ENCODE results near the gene SYCP2L.

SYCP2L gene

DNA sequence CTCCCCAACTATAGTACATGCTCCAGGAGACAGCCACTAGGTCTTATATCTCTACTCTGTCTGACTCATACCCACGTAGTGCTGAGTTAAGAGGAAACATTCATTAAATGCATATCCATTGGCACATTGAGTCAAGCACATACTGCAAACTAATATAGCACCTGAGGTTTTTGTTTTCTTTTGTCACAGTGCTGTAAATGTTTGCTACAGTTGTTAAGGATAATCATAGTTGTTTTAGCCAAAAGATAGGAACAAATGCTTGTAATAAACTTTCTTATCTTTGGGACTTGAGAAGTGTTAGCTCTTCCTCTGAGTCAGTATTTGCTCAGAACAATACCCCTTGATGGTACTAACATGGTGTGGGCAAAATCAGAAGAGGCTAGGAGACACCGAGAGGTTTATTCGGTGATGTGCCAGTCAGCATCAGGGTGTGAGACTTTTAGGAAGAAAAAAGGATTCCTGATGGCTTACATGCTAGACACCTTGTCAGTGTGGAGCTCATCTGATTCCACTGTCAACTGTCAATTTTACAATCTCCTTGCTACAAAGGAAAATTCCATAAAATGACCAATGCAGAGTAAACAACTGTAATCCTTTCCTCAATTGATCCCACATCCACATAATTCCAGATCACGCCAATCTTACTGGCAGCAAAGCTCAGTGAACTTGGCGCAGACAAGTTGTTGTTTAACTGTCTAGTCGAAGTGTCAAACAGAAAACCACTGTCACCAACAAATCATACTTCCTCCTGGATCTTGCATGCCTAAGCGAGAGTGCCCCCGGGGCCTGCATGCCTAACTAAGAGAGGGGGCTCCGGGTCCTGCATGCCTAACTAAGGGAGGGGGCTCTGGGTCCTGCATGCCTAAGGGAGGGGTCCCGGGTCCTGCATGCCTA lies 121.1 kb downstream of the SYCP2L start:
- DNase-seq (ENCODE audit: extremely low spot score), result no peak
- TF ChIP-seq, protein P1, sequence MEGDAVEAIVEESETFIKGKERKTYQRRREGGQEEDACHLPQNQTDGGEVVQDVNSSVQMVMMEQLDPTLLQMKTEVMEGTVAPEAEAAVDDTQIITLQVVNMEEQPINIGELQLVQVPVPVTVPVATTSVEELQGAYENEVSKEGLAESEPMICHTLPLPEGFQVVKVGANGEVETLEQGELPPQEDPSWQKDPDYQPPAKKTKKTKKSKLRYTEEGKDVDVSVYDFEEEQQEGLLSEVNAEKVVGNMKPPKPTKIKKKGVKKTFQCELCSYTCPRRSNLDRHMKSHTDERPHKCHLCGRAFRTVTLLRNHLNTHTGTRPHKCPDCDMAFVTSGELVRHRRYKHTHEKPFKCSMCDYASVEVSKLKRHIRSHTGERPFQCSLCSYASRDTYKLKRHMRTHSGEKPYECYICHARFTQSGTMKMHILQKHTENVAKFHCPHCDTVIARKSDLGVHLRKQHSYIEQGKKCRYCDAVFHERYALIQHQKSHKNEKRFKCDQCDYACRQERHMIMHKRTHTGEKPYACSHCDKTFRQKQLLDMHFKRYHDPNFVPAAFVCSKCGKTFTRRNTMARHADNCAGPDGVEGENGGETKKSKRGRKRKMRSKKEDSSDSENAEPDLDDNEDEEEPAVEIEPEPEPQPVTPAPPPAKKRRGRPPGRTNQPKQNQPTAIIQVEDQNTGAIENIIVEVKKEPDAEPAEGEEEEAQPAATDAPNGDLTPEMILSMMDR (IDR thresholded peaks at IDR 0.05; ENCODE audit: control extremely low read depth, extremely low read depth, low read depth, missing control alignments), result no peak
- ChIA-PET CTCF (interaction anchor here (1.2 kb wide), 1 partner anchor 61 kb away, joined by 5 read pairs; no protein-coding TSS in a partner anchor), POLR2A (no interaction called here)

DNA sequence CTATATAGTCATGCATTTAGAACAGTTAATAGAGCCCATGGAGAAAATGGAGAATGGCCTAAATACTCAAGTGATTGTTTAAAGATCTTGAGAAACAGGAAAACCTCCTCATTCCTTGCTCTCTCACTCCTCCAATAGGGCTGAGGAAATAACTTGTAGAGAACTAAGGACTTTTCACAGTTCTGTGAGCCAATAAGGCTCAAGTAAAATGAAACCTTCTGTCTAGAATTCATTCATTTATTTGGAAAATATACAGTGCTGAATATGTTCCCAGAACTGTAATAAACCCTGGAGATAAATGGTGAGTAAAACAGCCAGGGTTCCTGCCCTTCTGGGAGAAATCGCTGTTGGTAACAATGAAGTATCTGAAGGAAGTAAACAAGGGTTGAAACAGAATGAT lies 122.0 kb downstream of the SYCP2L start:
- TF ChIP-seq, protein P1 (IDR thresholded peaks at IDR 0.05; ENCODE audit: control extremely low read depth, extremely low read depth, low read depth, missing control alignments), result no peak
- ChIA-PET CTCF (no interaction called here), POLR2A (no interaction called here)
- DNase-seq (ENCODE audit: extremely low spot score), result no peak

DNA sequence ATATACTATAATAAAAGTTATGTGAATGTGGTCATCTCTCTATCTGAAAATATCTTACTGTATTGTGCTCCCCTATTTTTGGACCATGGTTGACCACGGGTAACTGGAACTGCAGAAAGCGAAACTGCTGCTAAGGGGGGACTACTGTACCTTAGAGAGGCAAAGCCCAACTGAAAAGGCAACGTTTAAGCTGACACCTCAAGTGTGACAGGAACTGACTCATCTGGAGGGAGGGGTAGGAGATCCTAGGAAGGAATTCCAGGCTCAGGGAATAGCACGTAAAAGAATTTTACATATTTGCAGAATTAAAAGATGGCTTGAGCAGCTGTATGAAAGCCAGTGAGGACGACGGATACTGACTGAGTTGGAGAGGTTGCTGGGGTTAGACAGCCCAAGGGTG lies 122.5 kb downstream of the SYCP2L start:
- TF ChIP-seq, protein P1 (IDR thresholded peaks at IDR 0.05; ENCODE audit: control extremely low read depth, extremely low read depth, low read depth, missing control alignments), result no peak
- no peak for DNase-seq (ENCODE audit: extremely low spot score)
- CTCF ChIA-PET, result no interaction called here

DNA sequence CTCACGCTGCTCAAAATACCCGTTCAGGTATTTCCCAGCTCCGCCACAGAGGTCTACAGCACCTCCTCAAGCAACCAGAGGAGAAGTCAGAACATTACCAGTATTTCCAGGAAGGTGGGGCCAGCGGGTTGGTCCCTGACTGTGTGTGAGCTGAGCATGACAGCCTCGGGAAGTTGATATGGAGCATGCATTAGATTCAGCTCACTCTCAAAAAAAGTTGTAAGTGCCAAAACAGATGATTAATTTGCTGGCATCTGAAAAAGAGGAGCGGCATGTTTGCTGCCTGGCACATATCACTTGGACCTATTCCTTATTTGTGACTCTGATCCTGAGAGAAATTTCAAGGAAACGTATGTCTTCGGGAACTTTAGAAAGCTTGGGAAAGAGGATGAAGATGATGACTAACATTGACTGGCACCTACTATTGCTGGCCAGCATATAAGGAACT lies 125.0 kb downstream of the SYCP2L start:
- TF ChIP-seq, protein P1 (IDR thresholded peaks at IDR 0.05; ENCODE audit: control extremely low read depth, extremely low read depth, low read depth, missing control alignments), result no peak
- DNase-seq (ENCODE audit: extremely low spot score), result no peak
- ChIA-PET CTCF (interaction anchor here (0.8 to 1.7 kb wide), 7 partner anchors 9 to 61 kb away, joined by 3 to 9 read pairs (median 5); no protein-coding TSS in a partner anchor), POLR2A (no interaction called here)

More for the DNA sequence above, 122.5 kb downstream of the SYCP2L start:
- POLR2A ChIA-PET, result no interaction called here

DNA sequence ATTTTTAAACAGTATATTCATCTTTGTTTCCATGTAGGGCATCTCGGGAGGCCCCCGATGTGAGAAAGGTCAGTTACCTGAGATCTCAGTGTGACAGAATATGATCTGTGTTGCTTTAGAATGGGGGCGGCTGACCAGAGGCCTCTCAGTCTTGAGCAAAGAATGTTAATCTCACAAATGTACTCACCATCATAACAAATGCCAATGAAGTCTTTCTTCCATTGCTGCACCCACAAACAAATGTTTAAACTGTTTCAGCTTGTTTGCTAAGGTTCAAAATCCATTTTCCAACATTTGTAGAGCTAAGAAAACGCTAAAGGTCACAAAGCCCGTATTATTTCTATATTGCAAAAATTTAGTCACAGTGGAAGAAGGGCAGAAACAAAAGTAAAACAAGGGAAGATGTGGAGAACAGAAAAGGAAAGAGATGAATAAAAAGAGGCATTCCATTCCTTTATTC lies 125.5 kb downstream of the SYCP2L start:
- DNase-seq (ENCODE audit: extremely low spot score), result no peak
- ChIA-PET CTCF (interaction anchor here (1.3 to 1.7 kb wide), 5 partner anchors 8 to 61 kb away, joined by 5 to 9 read pairs (median 6); no protein-coding TSS in a partner anchor), POLR2A (no interaction called here)
- TF ChIP-seq, protein P1 (IDR thresholded peaks at IDR 0.05; ENCODE audit: control extremely low read depth, extremely low read depth, low read depth, missing control alignments), result no peak

DNA sequence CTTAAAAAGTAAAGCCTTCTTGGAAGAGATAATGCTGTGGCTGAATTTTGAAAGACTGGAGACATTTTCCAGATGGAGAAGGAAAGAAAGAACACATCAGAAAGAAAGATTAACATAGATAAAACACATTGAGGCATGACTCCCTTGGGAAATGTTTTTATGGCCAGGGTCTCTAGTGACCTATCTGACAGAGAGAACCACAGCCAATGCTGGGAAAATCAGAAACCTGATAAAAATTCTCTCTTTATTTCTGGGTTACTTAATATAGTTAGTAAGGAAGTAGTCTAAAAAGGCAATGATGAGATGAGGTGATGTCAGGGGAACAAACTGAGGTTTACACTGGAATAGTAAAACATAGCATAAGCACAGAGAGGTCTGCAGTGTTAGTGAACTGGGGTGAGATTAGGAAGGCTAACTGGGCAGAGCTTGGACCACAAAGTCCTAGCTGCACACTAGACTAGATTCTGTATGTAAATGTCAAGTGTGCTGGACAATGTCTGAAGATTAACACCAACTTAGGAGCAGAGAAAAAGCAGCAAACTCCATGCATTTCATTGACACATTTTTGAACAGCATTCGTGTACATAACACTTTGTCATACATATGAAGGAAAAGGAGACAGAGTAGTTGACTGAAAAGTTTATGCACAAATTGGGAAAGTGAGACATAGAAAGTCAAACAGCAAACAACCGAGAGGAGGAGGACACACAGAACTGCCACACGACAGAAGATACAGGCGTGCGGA lies 126.3 kb downstream of the SYCP2L start:
- TF ChIP-seq, protein P1 (IDR thresholded peaks at IDR 0.05; ENCODE audit: control extremely low read depth, extremely low read depth, low read depth, missing control alignments), result no peak
- ChIA-PET POLR2A (no interaction called here), CTCF (no interaction called here)
- no peak for DNase-seq (ENCODE audit: extremely low spot score)
